Vagina (tissue), 2 donors: ENCODE data around the gene EFCAB10. TPM values are rescaled to one million over a fixed set of nuclear protein-coding genes. Genes with fewer than 3 reads are reported as not detected.
"Not testable (repeated sequence)": the region's sequence is repeated elsewhere in the genome, so short reads cannot be mapped to it uniquely, and the experiment has no call there.

Source experiments
- DNase-seq, 2 donors: peaks; one replicate each; pipeline ENCODE4 v3.0.0-alpha.2; 2017; ENCODE audit errors: extremely low spot score in 2 of 2
- H3K27ac ChIP-seq: fragments of 200-600 bp; sonication (generic); one replicate; pipeline ENCODE4 v1.5.1; 2019
- H3K27me3 ChIP-seq: fragments of 200-600 bp; sonication (generic); one replicate; pipeline ENCODE4 v1.5.1; 2019
- H3K36me3 ChIP-seq, 2 donors: fragments of 200-600 bp; sonication (generic); one replicate each; pipeline ENCODE4 v1.5.1; 2017 to 2019
- H3K4me1 ChIP-seq: fragments of 200-600 bp; sonication (generic); one replicate; pipeline ENCODE4 v1.5.1; 2019
- H3K4me3 ChIP-seq, 2 donors: fragments of 200-600 bp; sonication (generic); 1 replicate in 1 of 2; 2 replicates in 1 of 2; pipeline ENCODE4 v1.5.1; 2016 to 2019
- H3K9me3 ChIP-seq: fragments of 200-600 bp; sonication (generic); one replicate; pipeline ENCODE4 v1.5.1; 2019
- POLR2A ChIP-seq, 2 donors: fragments of 450-650 bp; IDR thresholded peaks; one replicate each; pipeline ENCODE4 v1.6.1; 2017; ENCODE audit warnings: antibody characterized with exemption in 2 of 2, mild to moderate bottlenecking in 2 of 2, moderate library complexity in 2 of 2
- POLR2AphosphoS5 ChIP-seq, 2 donors: sonication (generic); formaldehyde crosslinking; IDR thresholded peaks; one replicate each; pipeline ENCODE4 v1.9.0; 2017; ENCODE audit warnings: antibody characterized with exemption in 2 of 2, mild to moderate bottlenecking in 2 of 2, low read depth in 1 of 2; ENCODE audit not compliant: insufficient read depth in 1 of 2
- intact Hi-C: fragments of 100-400 bp; cut with DNase I; formaldehyde crosslinking; loops from one replicate; pipeline ENCODE4 v1.15.1; 2023
- total RNA-seq: library from RNA; depleted of rRNA; stranded (reverse); fragments of >200 nt; gene quantifications from one replicate; pipeline ENCODE4 v1.2.3, GENCODE V29; 2016
- TF ChIP-seq, protein P1 (sequence below), 3 experiments: fragments of 450-650 bp in 2 of 3; fragments of 200-600 bp in 1 of 3; sonication (generic) in 1 of 3; IDR thresholded peaks; one replicate each; pipeline ENCODE4 v1.5.1; 2017 to 2019; ENCODE audit warnings: antibody characterized with exemption in 3 of 3, mild to moderate bottlenecking in 2 of 3, moderate library complexity in 2 of 3

The EFCAB10 gene
- total RNA-seq, 1 donor from 2014 or later = not detected

DNA sequence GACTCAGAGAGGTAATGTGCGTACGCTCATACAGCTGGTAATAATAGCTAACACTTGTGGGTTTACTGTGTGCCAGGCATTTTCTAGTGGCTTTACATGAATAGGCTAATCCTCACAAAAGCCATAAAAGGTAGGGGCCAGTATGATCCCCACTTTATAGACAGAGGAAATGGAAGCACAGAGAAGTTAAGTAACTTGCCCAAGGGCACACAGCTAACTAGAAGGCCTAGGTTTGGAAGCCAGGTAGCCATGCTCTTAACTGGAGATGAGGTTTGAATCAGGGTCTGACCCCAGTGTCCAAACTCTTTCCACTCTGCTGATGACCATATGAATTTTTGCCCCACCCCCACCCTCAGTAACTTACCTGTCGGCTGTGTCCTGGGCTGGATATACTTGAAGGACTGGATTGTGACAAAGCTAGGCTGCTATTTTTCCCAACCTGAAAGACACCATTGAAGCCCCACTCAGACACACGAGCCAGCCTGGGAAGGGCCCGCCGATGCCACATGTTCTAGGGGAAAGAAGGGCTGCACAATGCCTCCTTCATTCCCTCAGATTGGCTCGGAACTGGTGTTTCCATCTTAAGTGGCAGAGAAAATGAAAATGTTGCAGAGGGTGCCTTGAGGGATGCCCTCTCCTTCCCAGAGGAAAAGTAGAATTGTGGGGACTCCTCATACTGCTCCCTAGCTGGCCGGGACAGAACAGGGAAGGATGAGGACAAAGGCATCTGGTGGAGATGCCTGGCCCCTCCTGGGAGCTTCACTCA lies 29.1 kb upstream of the EFCAB10 start:
- DNase-seq = no peak
- H3K27ac ChIP-seq = no peak overlapping the region
- intact Hi-C loops = no loop called here
- no peak overlapping the region for H3K4me3 ChIP-seq
- H3K4me1 ChIP-seq = no peaks in the 10 kb centered on the region
- peaks cover 0 to 6% of the 10 kb centered on the region in 2 donors for H3K36me3 ChIP-seq
- no peaks in the 10 kb centered on the region for H3K27me3 ChIP-seq
- TF ChIP-seq, protein P1, sequence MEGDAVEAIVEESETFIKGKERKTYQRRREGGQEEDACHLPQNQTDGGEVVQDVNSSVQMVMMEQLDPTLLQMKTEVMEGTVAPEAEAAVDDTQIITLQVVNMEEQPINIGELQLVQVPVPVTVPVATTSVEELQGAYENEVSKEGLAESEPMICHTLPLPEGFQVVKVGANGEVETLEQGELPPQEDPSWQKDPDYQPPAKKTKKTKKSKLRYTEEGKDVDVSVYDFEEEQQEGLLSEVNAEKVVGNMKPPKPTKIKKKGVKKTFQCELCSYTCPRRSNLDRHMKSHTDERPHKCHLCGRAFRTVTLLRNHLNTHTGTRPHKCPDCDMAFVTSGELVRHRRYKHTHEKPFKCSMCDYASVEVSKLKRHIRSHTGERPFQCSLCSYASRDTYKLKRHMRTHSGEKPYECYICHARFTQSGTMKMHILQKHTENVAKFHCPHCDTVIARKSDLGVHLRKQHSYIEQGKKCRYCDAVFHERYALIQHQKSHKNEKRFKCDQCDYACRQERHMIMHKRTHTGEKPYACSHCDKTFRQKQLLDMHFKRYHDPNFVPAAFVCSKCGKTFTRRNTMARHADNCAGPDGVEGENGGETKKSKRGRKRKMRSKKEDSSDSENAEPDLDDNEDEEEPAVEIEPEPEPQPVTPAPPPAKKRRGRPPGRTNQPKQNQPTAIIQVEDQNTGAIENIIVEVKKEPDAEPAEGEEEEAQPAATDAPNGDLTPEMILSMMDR (IDR thresholded peaks at IDR 0.05) = no peak
- TF ChIP-seq POLR2AphosphoS5 (IDR thresholded peaks at IDR 0.05; ENCODE audit: insufficient read depth in 1 of 2, low read depth in 1 of 2) (no peak), POLR2A (IDR thresholded peaks at IDR 0.05) (no peak)
- H3K9me3 ChIP-seq = no peaks in the 10 kb centered on the region

DNA sequence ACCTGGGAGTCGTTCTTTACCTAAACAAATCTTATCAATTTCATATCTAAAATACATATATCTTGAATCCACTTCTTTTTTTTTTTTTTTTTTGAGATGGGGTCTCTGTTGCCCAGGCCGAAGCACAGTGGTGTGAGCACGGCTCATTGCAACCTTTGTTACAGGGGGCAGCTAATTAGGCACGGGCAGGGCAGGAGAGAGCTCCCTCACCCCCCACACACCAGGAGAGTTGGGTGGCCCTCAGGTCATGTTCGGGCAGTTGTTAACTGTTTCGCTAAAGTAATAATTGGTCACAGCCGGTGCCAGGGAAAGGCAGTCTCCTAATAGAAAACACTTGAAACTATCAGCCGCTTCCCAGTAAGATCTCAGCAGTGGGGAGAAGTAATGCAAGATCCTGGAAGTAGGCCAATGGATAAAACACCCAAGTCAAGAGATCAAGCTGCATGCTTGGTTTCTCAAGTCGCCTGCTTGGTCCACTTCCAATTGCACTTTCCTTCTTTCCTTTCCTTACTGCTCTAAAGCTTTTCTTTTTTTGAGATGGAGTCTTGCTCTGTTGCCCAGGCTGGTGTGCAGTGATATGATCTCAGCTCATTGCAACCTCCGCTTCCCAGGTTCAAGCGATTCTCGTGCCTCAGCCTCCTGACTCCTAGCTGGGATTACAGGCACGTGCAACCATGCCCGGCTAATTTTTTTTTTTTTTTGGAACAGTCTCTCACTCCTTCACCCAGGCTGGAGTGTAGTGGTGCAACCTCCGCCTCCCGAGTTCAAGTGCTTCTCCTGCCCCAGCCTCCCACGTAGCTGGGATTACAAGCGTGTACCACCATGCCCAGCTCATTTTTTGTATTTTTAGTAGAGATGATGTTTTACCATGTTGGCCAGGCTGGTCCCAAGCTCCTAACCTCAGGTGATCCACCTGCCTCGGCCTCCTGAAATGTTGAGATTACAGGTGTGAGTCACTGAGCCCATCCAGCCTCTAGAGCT lies 21.3 kb upstream of the EFCAB10 start:
- intact Hi-C loops = no loop called here
- Histone ChIP-seq H3K36me3 (no peaks in the 10 kb centered on the region), H3K4me3 (no peak overlapping the region), H3K27ac (no peak overlapping the region), H3K9me3 (no peaks in the 10 kb centered on the region), H3K27me3 (no peaks in the 10 kb centered on the region), H3K4me1 (no peaks in the 10 kb centered on the region)
- TF ChIP-seq, protein P1 (IDR thresholded peaks at IDR 0.05) = no peak
- no peak for TF ChIP-seq POLR2AphosphoS5 (IDR thresholded peaks at IDR 0.05; ENCODE audit: insufficient read depth in 1 of 2, low read depth in 1 of 2)
- no peak for TF ChIP-seq POLR2A (IDR thresholded peaks at IDR 0.05)
- DNase-seq = no peak

DNA sequence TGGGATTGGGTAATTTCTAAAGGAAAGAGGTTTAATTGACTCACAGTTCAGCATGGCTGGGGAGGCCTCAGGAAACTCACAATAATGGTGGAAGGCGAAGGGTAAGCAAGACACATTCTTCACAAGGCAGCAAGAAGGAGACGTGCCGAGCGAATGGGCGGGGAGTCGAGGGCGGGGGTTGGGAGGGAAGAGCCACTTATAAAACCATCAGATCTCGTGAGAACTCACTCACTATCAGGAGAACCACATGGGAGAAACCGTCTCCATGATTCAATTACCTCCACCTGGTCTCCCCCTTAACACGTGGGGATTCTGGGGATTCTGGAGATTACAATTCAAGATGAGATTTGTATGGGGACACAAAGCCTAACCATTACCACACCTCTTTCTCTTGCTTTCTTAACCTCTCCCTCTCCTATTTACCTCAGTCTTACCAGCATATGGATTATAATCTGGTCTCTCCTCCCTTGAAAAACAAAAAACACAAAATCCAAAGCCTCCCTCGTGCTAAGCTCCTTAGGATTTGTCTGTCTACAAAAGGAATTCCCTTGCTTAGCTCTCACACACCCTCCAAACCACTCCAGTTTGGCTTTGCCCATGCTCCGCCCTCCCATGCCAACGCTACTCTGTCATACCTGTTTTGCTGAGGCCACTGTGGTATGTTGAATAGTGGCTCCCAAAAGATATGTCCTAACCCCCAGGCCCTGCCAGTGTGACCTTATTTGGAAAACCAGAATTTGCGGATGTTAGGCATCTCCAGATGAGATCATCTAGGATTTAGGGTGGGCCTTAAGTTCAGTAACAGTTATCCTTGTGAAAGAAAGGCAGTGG lies 19.6 kb upstream of the EFCAB10 start:
- TF ChIP-seq POLR2A (IDR thresholded peaks at IDR 0.05) = no peak
- TF ChIP-seq, protein P1 (IDR thresholded peaks at IDR 0.05) = no peak
- intact Hi-C loops = no loop called here
- DNase-seq = no peak

DNA sequence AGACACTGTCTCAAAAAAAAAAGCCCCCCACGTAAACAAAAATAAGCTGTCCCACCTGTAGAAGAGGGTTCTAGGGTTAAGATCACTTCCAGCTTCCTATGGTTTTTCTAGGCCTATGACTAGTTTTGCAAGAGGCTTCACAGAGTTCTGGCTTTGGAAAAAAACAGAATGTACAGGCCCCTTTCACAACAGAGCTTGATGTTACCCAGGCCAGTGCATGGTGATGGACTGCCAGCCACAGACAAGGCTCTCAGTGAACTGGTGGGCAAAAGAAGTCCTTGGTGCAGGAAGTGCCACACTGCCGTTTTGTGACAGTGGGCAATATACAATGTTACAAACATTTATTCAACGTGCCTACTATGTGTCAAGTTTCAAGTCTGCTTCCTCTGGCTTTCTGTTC lies 18.3 kb upstream of the EFCAB10 start:
- H3K9me3 ChIP-seq = no peaks in the 10 kb centered on the region
- DNase-seq = no peak
- no peak for TF ChIP-seq POLR2AphosphoS5 (IDR thresholded peaks at IDR 0.05; ENCODE audit: insufficient read depth in 1 of 2, low read depth in 1 of 2)
- no peak overlapping the region for H3K4me3 ChIP-seq
- H3K4me1 ChIP-seq = no peaks in the 10 kb centered on the region
- intact Hi-C loops = no loop called here
- no peaks in the 10 kb centered on the region for H3K36me3 ChIP-seq
- H3K27me3 ChIP-seq = no peaks in the 10 kb centered on the region
- no peak overlapping the region for H3K27ac ChIP-seq

More for the DNA sequence above, 19.6 kb upstream of the EFCAB10 start:
- Histone ChIP-seq H3K4me1 (no peaks in the 10 kb centered on the region), H3K4me3 (no peak overlapping the region), H3K27ac (no peak overlapping the region), H3K9me3 (no peaks in the 10 kb centered on the region), H3K27me3 (no peaks in the 10 kb centered on the region), H3K36me3 (no peaks in the 10 kb centered on the region)

DNA sequence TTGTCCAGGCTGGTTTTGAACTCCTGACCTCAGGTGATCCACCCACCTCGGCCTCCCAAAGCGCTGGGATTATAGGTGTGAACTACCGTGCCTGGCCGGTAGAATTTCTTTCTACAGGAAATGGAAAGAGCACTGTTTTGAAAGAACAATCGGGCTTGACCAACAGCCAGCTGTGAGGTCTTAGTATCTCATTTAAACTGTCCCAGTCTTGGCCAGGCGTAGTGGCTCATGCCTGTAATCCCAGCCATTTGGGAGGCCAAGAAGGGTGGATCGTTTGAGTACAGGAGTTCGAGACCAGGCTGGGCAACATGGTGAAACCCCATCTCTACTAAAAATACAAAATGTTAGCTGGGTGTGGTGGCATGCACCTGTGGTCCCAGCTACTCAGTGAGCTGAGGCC lies 17.8 kb upstream of the EFCAB10 start:
- H3K27me3 ChIP-seq, DNase-seq, intact Hi-C loops, H3K4me1 ChIP-seq, H3K4me3 ChIP-seq, H3K27ac ChIP-seq, H3K9me3 ChIP-seq, H3K36me3 ChIP-seq: not testable (repeated sequence)
